GM21515 (cell line): Measurements from ENCODE around the gene ANKS1B.
A peak's percentile ranks its signal among the peaks of the same experiment; 100 is the strongest.

Source experiments
- ATAC-seq: cut with Tn5 transposase; IDR thresholded peaks from one replicate; pipeline ENCODE4 v1.9.1; 2021; ENCODE audit not compliant: unreplicated experiment

Gene ANKS1B

DNA sequence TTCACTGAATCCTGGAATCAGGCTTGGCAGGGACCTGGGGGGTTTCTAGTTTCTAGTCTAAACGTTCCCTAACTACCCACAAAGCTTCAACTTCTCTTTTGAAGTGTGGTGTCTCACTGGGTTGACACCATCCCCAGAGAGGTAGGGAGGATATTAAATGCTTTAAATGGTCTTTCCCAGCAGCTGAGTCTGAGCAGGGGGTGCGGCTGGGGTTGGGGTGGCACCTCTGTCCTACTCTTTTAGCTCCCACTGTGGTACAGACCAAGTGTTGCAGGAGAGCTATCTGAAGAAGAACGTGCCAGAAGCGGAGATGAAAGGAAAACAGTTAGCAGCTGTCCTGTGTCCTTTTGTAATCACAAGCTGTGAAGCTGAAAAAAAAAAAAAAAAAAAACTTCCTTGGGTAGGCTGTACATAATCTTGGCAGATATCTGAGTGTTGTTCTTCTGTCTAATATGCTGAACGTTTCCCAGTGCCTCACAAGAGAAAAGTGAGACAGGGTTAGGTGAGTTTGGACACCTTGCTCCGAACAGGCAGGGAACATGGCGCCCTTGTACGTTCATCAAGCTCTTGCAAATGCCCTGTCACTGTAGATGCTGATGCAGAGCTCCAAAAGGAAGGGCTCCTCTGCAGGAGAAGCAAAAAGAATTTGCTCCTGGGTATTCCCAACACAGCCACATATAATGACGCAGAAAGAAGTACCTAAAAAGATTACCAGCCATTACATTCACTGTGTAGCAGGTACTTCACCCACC is 892.5 kb downstream of the ANKS1B start:
- no peak for ATAC-seq

DNA sequence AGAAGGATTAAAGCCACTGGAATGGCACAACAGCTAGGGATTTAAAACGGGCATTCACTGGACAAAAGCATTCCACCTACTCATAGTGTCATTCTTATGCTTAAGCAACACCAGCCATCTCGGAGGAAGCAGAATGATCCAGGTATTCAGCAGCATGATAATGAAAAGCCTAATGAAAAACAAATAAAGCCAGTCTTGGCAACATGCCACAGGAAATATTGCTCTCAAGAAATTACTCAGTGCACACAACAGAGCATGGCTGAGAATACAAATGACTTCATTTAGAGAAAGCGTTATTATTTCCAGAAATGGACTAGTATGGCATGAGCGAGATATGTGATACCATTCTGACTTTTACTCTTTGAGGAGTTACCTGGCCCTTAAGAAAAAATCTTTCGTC is 897.5 kb downstream of the ANKS1B start:
- no peak for ATAC-seq

DNA sequence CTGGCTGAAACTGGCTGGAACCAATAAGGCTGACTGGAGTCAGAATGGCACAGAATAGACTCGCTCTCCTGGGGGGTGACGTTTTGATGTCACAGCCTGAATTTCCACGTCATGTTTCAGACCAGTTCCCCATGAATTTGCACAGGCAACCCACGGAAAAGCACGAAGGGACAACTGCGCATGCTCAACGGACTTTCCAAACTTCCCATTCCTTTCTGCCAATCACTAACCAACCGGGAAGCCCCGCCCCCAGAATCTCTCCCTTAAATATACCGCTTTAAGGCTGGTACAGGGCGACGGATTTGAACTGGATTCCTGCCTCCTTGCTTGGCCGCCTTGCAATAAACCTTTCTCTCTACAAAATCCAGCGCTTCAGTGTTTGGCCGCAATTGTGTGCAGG is 904.9 kb downstream of the ANKS1B start:
- ATAC-seq: no peak

DNA sequence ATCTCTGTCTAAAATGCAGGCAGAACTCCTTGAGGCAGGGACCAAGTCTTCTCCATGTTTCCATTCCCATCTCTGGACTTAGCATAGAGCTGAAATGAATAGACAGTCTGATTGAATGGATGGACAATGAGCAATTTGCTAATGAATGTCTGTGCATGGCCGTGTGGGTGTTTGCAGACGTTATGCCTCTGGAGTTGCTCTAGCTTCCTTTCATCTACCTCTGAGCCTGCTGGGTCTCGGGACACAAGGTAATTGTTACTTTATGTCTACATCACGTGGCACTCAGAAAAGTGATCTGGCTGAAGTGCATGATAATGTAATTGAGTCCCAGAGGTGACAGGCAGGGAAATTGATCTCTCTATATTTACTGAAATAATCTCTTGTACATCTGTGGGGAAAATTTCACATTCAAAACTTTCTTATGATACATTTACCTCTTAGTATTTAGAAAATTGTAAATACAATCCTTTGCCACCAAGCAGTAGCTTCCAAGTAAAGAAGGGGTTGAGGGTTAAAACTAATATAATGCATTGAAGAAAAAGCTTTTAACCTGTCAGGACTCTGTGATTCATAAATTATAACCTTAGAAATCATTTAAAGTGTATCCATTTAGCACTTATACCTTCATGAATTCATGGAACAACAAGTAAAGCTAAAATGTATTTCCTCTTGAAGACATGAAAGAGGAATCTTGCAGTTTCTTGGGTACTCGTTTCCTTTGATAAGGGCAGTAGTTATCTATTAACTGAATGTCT is 915.6 kb downstream of the ANKS1B start:
- no peak for ATAC-seq

DNA sequence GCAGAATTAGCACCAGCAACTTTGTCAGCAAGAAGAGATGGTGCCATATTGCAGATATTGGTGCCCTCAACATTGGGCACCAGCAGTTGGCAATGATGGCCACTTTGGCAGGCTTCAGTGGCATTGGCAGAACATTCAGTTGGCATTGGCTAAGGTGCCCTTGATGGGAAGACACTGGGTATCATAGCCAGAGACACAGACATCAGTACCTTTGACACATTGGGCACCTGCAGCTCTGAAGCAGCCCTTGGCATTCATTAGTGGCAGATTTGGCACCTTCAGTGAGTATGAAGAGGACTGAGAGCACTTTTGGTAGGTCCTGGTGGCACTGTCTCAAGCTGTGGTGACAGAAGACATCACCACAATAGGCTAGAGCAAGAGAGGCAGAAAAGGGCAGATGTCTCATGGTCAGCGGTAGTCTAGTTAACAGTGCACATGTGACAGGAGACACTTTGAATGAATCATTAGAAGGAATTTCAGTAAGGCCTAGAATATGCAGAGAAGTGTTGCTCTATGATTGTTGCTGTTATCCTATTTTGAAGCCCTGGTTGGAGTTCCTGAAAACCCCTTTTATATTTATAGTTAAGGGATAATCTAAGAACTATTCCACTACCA is 917.5 kb downstream of the ANKS1B start:
- ATAC-seq: no peak

DNA sequence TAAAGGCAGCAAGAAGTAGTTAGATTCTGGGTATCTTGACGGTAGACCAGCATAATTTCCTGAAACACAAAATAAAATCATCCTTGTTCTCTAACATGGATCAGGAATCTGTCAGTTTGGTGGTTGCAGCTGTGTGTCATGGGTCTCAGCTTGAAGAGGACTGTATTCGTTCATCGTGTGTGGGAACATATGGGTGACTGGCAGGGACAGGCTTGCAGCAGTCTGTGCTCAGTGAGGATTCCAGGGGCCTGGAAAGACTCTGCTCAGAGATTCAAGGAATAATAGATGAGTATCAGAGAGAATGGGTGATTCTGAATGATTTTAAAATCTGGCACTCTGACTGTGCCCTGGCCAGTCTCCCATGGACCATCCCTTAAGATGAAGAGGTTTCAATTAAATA is 918.0 kb downstream of the ANKS1B start:
- ATAC-seq: no peak

DNA sequence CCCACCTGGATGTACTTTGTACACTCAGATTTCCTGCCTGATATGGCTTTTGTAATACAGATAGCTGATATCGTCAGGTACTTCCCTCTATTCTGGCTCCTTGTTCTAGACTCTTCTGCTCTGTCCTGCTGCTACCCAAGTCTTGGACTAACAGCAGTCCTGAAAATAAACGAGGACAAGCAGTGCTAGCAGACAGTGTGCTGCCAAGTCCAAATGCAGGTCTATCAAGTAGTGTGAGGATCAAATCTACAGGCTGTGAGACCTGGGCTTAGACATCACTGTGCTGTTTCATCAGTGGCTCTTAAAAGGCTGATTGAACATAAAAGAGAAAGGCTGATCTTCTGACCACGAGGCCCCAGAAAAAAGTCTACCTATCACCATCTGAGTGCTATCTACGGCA is 921.6 kb downstream of the ANKS1B start:
- no peak for ATAC-seq

DNA sequence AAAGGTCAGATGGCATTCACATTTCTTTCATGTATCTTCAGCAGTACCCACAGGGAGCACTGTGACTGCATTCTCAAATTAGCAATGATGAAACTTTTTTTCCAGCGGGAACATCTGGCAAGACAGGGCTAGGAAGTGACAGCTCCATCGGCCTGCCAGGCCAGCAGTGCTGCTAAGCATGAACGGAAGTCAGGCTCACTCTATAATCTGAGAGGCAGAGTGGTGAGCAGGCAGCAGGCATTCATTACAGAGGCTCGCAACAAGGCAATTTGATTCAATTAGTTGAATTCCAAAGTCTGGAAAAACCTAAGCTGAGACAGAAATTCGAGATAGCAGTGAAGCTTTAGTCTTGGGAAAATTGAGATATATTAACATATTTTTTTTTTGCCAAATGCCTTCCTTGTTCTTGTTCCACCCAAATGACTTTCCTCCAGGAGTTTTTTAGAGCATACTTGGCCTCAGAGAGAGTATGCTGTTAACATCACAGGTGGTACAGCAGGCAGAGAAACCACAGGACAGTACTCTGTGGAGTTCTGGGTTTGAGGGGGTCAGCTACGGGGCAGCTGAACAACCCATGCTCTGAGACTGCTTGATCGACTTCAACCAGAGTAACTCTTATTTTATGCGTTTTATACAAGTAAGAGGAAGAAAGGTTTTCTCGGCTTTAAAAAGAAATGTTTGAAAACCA is 924.8 kb downstream of the ANKS1B start:
- no peak for ATAC-seq

DNA sequence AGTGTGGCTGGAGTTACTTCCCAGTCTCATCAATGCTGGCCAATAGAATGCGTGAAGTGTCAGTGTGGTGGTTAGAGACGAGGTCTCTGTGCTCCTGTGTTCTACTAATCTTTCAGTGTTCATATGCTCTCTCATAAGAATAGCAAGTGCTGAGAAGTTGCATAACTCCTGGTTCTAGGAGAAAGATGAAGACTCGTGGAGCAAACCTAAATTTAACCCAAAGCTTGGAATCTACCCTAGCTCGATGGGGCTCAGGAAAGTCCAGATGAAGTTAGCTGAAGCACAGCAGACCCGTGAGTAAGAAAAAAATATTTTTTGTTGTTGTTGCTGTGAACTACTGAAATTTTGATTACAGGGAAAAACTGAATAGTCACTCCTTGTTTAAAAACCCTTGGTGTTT is 927.1 kb downstream of the ANKS1B start:
- ATAC-seq: no peak

DNA sequence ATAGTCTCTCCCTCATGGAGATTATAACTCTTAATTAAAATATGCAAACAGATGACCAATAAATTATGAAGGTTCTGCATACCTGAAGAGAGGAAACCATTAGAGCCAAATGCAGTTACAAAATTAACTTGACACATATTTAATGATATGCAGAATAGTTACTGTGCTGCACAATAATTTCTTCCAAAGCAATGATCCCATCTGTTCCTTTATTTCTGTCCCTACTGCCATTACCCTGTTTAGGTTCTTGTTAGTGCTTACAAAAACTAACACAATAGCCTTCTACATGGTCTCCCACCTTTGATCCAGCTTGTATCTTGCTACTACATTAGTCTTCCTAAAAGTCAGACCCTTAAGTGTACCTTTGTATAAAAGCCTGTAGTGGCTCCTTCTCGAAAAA is 928.5 kb downstream of the ANKS1B start:
- no peak for ATAC-seq

DNA sequence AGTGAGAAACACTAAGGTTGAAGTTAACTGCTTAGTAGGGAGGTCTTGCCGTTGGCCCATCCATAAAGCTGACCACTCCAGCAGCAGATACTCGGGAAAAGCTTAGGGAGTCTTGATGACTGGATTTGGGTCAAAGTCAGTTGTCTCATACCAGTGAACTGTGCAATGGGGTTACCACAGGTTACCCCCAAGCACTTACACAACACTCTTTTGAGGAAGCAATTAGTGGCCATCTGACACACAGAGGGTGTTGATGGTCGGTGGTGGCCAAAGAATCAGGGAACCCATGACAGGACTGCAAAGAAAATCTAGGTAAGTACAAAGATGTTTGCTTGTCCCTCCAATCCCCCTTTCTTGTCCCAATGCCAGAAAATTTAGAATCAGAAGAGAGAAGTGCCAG is 929.4 kb downstream of the ANKS1B start:
- no peak for ATAC-seq

DNA sequence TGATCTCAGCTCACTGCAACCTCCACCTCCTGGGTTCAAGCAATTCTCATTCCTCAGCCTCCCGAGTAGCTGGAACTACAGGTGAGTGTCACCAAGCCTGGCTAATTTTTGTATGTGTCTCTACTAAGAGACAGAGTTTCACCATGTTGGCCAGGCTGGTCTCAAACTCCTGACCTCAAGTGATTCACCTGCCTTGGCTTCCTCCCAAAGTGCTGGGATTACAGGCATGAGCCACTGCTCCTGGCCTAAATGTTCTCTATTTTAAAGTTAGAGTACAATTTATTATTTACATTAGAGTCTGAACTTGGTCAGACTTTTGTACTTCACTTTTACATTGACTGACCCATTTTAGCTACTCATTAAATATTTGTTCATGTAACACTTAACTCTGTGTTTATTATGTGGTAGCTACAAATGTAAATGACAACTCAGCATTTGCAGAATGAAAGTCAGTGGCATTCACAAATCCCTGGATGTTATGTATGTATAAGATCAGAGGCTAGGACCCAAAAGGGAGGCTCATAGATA is 930.1 kb downstream of the ANKS1B start:
- ATAC-seq: no peak

DNA sequence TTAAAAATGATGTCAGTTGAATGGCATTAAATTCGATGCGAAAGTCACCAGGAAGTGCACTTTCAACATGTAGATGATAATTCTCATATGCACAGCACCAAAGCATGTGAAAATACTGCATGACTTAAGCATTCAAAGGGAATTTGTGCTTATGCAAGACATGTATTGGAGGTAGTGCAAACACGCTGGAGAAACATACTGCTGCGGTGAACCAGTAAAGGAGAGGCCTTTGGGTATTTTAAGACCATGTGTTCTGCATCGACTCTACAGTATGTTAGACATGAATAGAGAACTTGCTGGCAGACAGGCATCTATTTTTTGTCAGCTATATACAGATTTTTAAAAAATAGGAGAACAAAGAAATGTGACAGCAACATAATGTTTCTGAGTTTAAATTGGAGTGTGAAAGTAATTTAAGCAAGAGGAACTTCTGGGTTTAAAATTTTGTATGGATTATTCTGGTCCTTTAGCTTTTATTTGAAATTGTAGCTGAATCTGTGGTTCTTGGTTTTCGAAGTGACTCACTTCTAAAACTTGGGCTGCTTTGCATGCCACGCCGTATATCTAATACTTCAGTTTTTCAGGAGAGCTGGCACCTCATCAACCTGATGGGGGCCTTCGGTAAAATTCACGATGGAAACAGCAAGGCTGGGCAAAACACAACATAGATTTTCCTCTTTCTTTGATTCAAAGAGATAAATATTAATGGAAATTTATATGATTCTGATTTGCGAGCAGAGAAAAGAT is 930.9 kb downstream of the ANKS1B start:
- ATAC-seq: no peak

DNA sequence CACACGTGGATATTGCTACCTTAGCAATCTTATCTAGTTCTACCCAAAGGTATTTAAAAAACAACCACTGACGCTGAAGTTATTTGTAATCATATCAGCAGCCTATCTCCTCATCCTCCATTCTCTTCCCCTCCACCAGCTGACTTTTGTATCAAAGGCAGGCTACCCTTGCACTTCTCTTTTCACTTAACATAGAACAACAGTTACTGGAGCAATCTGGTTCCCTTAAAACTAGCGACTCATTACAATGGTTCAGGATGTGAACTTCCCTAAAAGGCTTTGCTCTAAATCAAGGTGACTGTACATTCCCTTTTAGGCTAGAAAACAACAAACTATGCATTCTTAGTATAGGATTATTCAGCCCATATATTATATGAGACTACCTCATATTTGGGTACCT is 935.0 kb downstream of the ANKS1B start:
- ATAC-seq: no peak

DNA sequence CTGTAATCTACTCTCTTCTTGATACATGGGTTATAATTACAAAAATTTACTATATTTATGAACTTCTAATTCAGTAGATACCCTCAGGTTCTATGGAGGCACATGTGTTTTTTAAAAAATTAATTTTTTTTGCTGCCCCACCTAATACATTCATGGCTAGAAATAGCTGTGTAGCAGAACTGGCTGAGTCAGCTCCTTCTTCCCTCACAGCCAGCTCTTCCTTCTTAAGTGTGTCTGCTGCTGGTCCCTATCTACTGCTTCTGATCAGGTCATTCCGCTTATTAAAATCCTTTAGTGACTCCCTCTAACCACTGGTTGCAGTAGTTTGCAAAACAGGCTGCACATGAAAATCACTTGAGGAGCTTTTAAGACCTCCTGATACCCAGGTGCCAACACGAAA is 939.6 kb downstream of the ANKS1B start:
- no peak for ATAC-seq

DNA sequence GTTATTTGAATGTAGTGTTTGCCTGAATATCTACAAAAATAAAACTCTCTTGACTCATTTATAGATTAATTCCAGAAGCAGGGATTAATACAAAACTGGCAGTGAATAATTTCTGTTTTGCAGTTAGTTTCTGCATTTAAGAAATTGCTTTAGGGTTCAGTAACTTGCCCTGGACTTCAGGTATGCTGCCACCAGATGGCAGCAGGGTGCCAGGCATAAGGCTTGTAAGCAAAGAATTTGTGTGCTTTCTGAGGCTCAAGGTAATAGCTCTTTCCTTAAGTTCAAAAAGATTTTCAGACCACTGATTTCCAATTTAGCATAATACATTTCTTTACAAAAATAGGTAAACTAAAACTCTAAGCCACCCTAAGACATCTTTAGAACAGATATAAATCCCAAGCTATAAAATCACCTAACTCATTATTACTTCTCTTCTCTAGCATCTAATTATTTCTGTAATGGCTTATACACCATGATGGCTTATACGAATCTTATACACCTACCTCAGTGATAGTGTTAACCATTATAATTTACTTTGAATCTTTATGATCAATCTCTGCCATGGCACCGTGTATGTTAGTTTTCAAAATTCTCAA is 941.3 kb downstream of the ANKS1B start:
- ATAC-seq: peak; percentile 80

DNA sequence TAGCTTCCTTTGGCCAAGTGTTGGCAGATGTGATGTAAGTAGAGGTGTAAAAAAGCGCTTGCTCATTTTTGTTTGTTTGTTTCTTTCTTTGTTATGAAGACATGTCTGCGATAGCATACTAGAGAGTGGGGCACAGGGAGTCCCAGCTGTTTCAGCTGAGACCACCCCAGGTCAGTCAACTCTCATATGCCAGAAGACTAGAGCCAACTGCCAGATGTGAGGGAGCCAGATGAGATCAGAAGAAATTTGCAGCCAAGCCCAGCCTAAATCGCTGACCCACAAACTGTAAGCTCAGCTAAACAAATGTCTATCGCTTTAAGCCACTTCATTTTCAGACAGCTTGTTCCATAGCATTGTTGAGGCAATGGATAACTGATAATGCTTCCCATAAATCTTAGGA is 942.5 kb downstream of the ANKS1B start:
- ATAC-seq: no peak

DNA sequence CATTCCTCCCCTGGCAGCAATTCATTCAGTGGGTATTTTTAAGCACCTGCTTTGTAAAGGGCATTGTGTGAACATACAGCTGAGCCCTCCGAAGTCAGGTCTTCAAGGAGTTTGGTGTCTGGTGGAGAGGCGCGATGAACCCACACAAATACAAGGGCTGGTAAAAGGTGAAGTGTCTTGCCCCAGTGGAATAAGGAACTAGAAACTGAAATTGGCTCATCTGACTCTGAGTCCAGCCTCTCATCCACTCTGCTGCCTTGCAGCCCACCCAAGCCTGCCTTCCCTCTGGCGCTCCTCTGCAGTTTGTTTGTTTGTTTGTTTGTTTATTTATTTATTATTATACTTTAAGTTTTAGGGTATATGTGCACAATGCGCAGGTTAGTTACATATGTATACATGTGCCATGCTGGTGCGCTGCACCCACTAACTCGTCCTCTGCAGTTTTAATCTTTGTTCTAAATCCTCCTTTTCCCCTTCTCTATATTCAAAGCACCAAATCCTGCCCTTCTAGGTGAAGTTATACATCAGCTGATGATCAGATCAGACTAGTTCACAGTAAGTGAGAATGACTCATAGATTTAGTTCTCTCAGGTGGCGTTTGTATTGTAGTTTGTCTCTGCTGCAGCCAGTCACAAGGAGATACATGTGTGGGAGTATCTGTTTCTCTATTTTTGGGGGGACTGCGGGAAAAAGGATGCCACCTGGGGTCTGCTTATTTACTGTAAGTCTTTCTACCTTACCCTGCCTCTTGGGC is 945.2 kb downstream of the ANKS1B start:
- no peak for ATAC-seq

DNA sequence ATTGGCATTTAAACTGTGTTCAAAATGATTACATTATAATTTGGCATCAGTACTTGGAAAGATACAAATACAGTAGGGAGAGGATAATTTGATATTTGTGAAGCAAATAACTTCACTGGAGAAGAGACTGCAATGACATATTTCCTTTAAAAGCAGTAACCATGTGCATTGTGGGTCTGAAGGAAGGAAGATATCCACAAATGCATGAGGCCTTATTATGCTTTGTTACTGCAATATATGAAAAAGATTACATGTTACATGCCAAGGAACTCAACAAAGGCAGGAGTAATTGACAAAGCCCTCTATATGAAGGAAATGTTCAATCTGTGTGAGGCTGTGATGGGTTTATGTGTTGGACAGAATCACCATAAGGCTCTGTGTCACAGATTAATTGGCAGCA is 948.2 kb downstream of the ANKS1B start:
- no peak for ATAC-seq

DNA sequence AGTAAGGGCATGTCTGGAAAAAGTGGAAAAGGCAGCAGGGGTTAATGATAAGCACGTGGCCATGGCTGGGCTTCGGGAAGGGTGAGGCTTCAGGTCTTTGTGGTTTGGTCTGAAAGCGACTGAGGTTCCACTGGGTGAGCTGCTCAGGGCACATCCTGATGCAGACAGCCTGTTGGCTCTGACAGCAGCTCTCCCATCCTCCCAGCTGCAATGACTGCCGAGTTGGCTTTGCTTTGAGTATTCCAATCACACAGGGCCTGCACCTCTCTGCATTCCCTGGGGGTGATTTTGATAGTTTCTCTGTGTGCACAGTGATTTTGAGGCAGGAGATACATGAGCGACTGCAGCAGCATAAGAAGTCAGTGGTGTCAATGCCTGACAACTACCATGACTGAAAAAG is 948.9 kb downstream of the ANKS1B start:
- no peak for ATAC-seq
